Nephron (organoid): ENCODE data around the gene ALG9.
"Not testable (repeated sequence)": the region's sequence is repeated elsewhere in the genome, so short reads cannot be mapped to it uniquely, and the experiment has no call there.

ENCODE experiments used
- H3K27ac Mint-ChIP-seq, 3 experiments: 2 replicates each; pipeline ENCODE4 v1.8.0; 2020; ENCODE audit warnings: mixed read lengths in 3 of 3, mild to moderate bottlenecking in 2 of 3, moderate library complexity in 1 of 3
- H3K27me3 Mint-ChIP-seq: 2 replicates; pipeline ENCODE4 v1.8.0; 2021; ENCODE audit warnings: low read depth, mild to moderate bottlenecking, moderate library complexity, mixed read lengths
- H3K36me3 Mint-ChIP-seq: 2 replicates; pipeline ENCODE4 v1.8.0; 2020; ENCODE audit warnings: low read depth, mixed read lengths
- H3K4me1 Mint-ChIP-seq: 2 replicates; pipeline ENCODE4 v1.8.0; 2020; ENCODE audit warnings: mixed read lengths
- H3K4me3 Mint-ChIP-seq, 3 experiments: 2 replicates each; pipeline ENCODE4 v1.8.0; 2020; ENCODE audit warnings: mild to moderate bottlenecking in 3 of 3, mixed read lengths in 3 of 3, moderate library complexity in 2 of 3
- H3K9me3 Mint-ChIP-seq: 2 replicates; pipeline ENCODE4 v1.8.0; 2020; ENCODE audit warnings: mixed read lengths
- CTCF ChIP-seq, 3 experiments: fragments of 200-600 bp; sonication (generic); IDR thresholded peaks; one replicate each; pipeline ENCODE4 v1.5.0; 2021; ENCODE audit warnings: antibody characterized with exemption in 3 of 3; ENCODE audit not compliant: unreplicated experiment in 3 of 3

The ALG9 gene

GRCh38 chr11:111886844-111887243 lies 15.5 kb upstream of the ALG9 start:
- Mint-ChIP-seq H3K36me3 (no peaks in the 10 kb centered on the region), H3K4me1 (no peaks in the 10 kb centered on the region), H3K9me3 (no peaks in the 10 kb centered on the region), H3K4me3 (no peak overlapping the region), H3K27me3 (no peaks in the 10 kb centered on the region), H3K27ac (no peak overlapping the region)
- no peak for TF ChIP-seq CTCF (IDR thresholded peaks at IDR 0.05; ENCODE audit: unreplicated experiment in 3 of 3)

- H3K4me1 Mint-ChIP-seq, result no peaks in the 10 kb centered on the region
- H3K27me3 Mint-ChIP-seq, result no peaks in the 10 kb centered on the region
- no peaks in the 10 kb centered on the region for H3K9me3 Mint-ChIP-seq
- H3K36me3 Mint-ChIP-seq, result no peaks in the 10 kb centered on the region
- no peak overlapping the region for H3K4me3 Mint-ChIP-seq
- no peak overlapping the region for H3K27ac Mint-ChIP-seq
- no peak for TF ChIP-seq CTCF (IDR thresholded peaks at IDR 0.05; ENCODE audit: unreplicated experiment in 3 of 3)
These were observed 14.7 kb upstream of the ALG9 start for GRCh38 chr11:111886032-111886431.

DNA sequence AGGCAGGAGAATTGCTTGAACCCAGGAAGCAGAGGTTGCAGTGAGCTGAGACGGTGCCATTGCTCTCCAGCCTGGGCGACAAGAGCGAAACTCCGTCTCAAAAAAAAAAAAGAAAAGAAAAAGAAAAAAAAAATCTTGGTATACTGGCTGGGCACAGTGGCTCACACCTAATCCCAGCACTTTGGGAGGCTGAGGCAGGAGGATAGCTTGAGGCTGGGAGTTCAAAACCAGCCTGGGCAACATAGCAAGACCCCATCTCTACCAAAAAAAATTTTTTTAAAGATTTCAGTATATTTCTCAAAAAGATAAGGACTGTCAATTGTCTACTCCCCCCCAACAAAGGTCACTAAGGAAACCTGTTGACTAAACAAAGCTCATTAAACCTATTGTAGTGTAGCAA lies 13.7 kb upstream of the ALG9 start:
- not testable (repeated sequence) for H3K9me3 Mint-ChIP-seq, H3K4me3 Mint-ChIP-seq, H3K27ac Mint-ChIP-seq, H3K36me3 Mint-ChIP-seq, H3K27me3 Mint-ChIP-seq, H3K4me1 Mint-ChIP-seq

DNA sequence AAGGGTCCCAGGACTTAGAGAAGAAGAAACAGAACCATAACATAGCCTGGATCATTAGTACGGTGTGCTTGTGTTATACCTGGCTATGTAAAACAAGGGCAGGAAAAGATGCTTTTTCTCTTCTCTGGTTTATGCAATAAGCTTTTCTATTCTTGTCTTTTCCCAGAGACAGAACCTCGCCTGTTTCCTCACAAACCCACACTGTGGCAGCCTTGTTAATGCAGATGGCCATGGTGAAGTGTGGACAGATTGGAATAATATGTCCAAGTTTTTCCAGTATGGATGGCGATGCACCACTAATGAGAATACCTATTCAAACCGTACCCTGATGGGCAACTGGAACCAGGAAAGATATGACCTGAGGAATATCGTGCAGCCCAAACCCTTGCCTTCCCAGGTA lies 10.8 kb upstream of the ALG9 start:
- no peak overlapping the region for H3K27ac Mint-ChIP-seq
- no peaks in the 10 kb centered on the region for H3K9me3 Mint-ChIP-seq
- H3K27me3 Mint-ChIP-seq, result no peaks in the 10 kb centered on the region
- no peaks in the 10 kb centered on the region for H3K36me3 Mint-ChIP-seq
- H3K4me3 Mint-ChIP-seq, result no peak overlapping the region
- TF ChIP-seq CTCF (IDR thresholded peaks at IDR 0.05; ENCODE audit: unreplicated experiment in 3 of 3), result no peak
- H3K4me1 Mint-ChIP-seq, result peaks cover 16% of the 10 kb centered on the region

GRCh38 chr11:111879637-111879960 lies 8.2 kb upstream of the ALG9 start:
- no peaks in the 10 kb centered on the region for H3K27me3 Mint-ChIP-seq
- no peak for TF ChIP-seq CTCF (IDR thresholded peaks at IDR 0.05; ENCODE audit: unreplicated experiment in 3 of 3)
- H3K4me3 Mint-ChIP-seq, result peak overlapping the region; percentile 90 to 95 (median 90)
- peaks cover 16% of the 10 kb centered on the region for H3K4me1 Mint-ChIP-seq
- no peaks in the 10 kb centered on the region for H3K36me3 Mint-ChIP-seq
- peak overlapping the region; percentile 97 to 98 (median 98) for H3K27ac Mint-ChIP-seq
- no peaks in the 10 kb centered on the region for H3K9me3 Mint-ChIP-seq

DNA sequence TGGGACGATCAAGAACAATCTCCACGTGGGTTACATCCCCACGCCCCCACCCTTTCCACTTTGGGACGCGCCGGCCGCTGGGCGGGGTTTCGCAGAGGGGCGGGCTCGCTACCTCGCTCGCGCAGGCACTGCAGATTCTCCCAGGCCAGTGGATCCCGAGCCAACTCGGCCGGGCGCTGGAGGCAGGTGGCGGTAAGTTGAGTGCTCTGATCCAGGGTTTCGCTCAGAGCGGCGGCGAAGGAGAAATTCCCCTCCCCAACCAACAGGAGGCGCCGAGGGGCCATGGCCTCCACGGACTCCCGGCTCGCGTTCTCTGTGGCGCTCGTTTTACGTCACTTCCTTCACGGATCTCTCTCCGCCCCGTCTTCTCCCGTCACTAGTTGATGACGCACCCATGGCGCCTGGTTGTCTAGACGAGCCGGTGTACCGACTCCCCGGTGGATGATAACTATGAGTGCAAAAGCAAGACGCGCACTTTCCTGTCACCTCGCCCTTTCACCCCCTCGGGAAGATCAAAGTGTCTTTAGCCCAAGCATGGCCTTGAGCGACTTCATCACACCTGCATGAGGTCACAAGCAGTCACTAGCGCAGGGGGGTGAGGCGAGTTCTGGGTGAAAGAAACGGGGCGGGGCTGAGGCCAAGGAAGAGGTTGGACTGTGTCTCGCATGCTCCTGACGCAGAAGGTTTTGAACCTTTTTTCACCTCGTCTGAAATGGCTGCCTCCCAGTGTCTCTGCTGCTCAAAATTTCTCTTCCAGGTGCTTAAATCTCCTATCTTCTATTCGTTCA lies 7.7 kb upstream of the ALG9 start, which contains the start of the genes CFAP68 and FDXACB1:
TSS of gene CFAP68 (plus strand) at position 693 of the 788 bp plus-strand sequence. CDS start at position 713, 20 bp downstream.
TSS of gene FDXACB1 (minus strand) at position 317 of the 788 bp plus-strand sequence. CDS start at position 284, 33 bp downstream.
- H3K4me3 Mint-ChIP-seq, result peak within 1 kb of the TSS; percentile 90 to 95 (median 90)
- peak; percentile 95 to 97 (median 95) for TF ChIP-seq CTCF (IDR thresholded peaks at IDR 0.05; ENCODE audit: unreplicated experiment in 3 of 3)
- no peaks in the 10 kb centered on the region for H3K27me3 Mint-ChIP-seq
- H3K4me1 Mint-ChIP-seq, result peaks cover 16% of the 10 kb centered on the region
- no peaks in the 10 kb centered on the region for H3K9me3 Mint-ChIP-seq
- peak within 1 kb of the TSS; percentile 97 to 98 (median 98) for H3K27ac Mint-ChIP-seq
- H3K36me3 Mint-ChIP-seq, result no peaks in the 10 kb centered on the region
